GM18907 (cell line): ENCODE data around the gene STRA6.
A peak's percentile ranks its signal among the peaks of the same experiment; 100 is the strongest.
"Not testable (repeated sequence)": the region's sequence is repeated elsewhere in the genome, so short reads cannot be mapped to it uniquely, and the experiment has no call there.

Source experiments
- ATAC-seq: cut with Tn5 transposase; IDR thresholded peaks from one replicate; pipeline ENCODE4 v1.9.1; 2021; ENCODE audit warnings: mild to moderate bottlenecking, moderate library complexity; ENCODE audit not compliant: unreplicated experiment

STRA6 gene

DNA sequence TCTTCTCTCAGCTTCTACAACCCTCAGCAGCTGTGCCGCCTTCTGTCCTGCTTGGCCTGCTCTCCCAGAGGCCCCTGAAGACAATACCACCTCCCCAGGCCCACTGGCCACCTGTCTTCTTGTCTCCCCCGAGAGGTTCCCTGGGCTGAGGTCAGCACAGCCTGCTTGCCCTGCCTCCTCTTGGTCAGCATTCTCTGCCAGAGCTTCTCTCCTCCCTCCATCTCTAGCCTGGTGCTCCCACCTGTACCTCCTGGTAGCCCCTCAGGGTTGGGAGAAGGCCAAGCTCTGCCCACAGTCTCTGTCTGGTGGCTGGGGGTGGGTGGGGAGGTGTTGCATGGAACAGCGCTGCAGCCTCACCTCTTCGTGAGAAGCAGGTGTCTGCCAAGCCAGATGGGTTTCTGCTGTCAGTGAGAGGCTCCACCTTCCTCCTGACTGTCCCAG is 34.7 kb downstream of the STRA6 start:
- ATAC-seq: no peak

GRCh38 chr15:74165461-74165860 is 37.1 kb downstream of the STRA6 start:
- no peak for ATAC-seq

DNA sequence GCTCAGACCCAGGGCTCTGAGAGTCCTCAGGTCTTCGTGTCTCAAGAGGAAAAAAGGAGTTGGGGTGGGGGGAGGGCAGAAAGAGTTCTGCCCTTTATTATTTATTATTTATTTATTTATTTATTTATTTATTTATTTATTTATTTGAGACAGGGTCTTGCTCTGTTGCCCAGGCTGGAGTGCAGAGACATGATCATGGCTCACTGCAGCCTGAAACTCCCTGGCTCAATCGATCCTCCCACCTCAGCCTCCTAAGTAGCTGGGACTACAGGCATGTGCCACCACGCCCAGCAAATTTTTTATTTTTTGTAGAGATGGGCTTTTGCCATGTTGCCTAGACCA is 40.4 kb downstream of the STRA6 start:
- not testable (repeated sequence) for ATAC-seq

GRCh38 chr15:74160390-74160789 is 42.2 kb downstream of the STRA6 start:
- not testable (repeated sequence) for ATAC-seq

DNA sequence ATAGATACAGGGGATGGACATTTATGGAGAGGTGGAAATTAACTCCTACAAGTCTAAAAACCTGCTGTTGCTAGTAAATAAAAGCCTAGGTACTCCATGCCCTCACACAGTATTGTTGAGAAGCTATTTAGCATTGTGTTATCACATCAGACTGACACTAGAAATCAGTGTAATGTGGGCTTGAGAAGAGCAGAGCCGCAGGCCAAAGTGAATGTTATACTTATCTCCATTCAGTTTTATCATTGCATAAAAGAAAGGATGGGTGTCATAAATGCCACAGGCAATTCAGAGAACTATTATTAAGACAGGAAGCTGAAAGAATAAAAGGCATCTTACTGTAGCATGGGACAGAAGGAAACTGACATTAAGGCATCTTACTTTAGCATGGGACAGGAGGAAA is 42.8 kb downstream of the STRA6 start:
- no peak for ATAC-seq

DNA sequence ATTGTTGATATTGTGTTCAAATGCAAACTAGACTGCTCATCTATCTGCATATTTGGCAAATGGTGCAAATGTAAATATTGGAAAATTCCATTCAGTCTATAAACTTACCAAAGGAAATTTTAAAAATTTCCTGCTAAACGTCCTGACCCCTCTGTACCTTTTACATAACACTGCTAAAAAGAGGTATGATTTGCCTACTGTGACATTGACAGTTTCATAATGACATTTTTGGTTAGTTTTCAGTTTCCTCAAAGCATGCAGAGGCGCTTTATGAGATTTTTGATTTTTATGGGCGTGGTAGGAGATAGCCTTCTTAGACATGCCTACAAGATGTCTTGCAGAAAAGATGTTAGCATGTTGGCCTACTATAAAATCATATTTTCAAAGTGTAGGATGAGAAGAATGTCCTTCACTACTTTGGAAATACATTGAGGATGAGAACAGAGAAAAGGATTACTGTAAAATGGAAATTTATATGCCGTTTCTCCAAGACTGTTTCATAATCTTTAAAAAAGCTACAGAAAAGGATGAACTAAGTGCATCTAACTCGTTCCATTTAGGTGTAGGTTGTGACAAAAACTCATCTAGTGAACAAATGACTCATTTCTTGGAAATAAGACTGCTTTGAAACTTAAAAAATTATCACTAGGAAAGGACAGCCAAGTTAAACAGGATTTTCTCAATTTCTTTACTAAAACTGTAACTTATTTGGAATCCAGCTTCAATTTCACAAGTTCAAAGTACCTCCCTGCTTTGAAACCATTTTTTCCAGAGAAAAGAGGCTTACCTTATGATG is 43.5 kb downstream of the STRA6 start:
- peak; percentile 67 for ATAC-seq

DNA sequence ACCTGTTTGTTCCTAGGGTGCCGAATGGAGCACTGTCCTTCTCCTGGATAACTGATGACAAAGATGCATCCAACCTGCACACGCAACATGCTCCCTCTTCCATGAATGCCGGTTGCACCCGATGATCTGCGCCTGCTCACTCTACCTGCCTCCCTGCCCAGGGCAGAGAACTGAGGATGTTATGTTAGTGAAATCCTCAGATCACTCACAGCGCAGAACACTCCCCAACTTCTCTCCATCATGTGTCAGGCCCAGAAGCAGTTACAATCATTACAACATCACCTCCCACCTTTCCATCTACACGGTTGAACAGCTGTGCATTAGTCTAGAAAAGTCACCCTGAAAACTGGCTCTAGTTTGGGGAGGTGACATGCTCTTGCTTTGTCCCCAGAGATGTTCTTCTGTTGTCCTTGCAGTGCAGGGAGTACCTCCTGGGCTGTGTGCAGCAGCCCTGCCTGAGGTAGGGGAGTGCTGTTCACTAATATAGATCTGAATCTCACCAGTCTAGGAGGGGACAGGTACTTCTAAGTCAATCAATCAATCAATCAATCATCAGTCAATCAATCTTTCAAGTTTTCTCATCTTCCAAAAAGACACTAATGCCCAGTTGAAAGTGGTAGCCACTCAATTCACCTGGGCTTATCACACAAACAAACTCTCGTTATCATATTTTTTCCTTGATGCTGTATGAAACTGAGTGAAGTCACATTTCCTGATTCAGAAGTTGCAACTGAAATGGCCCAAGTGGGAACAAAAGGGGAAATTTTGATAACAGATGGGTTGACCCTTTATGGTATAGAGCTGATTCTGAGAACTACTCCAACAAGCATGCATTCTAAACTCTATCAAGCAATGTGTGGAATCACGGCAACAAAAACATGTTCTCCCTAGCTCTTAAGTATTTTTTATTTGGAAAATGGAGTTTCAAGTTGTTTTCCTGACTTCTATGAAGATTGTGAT is 44.4 kb downstream of the STRA6 start:
- no peak for ATAC-seq

- no peak for ATAC-seq
Measured at GRCh38 chr15:74156678-74157411, 45.7 kb downstream of the STRA6 start.

GRCh38 chr15:74155766-74156417 is 46.7 kb downstream of the STRA6 start:
- ATAC-seq: no peak

- no peak for ATAC-seq
Measured at GRCh38 chr15:74147051-74147450, 55.5 kb downstream of the STRA6 start.

DNA sequence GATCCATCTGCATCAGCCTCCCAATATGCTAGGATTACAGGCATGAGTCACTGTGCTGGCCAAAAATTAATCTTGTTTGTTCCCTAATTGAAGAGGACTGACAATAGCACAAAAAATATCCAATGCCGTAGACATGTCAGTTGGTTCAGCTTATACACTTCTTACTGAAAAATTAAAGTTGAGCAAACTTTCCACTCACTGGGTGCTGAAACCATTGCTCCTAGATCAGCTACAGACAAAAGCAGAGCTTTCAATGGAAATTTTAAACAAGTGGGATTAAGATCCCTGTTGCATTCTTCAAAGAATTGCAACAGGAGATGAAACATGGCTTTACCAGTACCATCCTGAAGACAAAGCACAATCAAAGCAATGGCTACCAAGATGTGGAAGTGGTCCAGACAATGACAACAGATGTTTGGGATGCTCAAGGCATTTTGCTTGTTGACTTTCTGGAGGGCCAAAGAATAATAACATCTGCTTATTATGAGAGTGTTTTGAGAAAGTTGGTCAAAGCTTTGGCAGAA is 56.2 kb downstream of the STRA6 start:
- no peak for ATAC-seq

GRCh38 chr15:74144153-74144775 is 58.3 kb downstream of the STRA6 start:
- no peak for ATAC-seq

DNA sequence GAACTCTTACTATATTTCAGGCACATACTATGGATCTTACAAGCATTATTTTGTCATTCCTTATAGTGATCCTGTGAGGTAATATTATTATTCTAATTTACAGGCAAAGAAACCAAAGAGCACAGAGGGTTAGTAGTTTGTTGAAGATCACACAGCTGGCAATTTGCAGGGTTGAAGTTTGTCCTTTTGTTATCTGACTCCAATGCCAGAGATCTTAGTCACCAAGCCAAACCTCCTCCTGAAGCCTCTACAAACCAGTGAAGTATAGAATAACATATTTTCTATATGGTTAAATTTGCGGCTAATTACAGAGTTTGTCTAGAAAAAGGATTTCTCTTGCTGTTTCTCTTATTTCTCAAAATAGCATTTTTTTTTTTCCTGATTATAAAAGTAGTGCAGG is 61.0 kb downstream of the STRA6 start:
- no peak for ATAC-seq

DNA sequence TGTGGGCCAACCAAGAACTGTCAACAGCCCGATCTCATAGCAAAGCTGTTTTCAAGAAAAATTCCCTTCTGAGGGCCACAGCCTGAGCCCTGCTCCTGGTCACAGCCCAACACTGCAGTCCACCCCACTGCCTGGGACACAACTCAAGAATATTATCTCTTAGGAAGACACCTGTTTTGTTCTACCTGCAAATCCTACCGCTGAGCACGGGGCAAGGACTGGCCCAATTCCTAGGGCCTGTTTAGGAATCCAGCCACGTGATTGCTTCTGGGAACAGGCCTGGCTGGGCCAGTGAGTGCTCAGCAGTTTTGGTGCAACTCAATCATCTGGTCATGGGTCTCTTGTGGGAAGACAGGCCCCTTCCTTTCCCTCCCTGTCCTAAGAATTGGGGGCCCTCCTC is 63.9 kb downstream of the STRA6 start:
- no peak for ATAC-seq

DNA sequence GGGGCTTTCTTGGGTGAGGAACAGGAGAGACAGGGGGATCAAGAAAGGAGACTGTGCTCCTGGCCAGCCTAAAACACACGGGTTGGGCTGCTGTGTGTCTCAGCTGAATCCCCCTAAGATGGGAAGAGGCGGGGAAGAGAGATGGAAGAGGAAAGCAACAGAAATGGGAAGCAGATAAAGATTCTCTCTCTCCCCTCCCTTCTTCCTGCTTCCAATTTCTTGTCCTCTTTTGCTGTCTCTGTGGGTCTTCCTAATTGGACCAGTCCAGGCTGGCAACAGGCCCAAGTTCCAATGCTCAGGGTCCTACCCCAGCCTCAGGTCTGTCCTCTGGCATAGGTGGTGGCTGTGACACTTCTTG is 65.1 kb downstream of the STRA6 start:
- ATAC-seq: no peak

DNA sequence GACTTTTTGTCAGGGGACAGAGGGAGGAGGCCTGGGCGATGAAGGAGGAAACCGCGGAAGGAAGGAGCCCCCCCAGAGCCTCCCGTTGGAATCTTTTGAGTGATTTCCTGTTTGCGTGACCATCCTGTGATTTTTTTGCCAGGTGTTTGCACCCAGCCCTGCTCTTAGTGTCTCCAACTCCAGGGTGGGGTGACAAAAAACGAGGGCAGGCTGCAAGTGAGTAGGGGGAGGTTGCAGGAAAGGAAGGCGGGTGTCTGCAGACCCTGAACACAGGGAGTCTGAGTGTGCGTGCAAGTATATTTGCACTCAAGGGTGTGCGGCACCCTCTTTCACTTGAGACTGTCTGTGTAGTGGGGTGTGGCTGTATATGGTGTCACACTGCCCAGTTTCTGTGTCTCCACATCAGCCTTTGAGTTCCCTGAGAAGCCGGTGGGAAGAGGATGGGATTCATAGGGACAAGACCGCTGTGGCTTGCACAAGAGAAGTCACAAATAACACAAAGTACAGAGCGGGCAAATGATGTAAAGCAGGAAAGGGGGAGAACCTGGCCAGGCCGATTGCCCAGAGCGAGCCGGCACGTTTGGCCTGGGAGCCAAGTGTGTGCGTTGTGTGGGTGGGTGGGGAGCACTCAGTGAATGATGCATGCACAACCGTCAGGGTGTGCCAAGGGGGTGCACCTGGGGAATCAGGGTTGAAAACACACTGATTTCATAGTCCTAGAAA is 65.6 kb downstream of the STRA6 start:
- no peak for ATAC-seq

DNA sequence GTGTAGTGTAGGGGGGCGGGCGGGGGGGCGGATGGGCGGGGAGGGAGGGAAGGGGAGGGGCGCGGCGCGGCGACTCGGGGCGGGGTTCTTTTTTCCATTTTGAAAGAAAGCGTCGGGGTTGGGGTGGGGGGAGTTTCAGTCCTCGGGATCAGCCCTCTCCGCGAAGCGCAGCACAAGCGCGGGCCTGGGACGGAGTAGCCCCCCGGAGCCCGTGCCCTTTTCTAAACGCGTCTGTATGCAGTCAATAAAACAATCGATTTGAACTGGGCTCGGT is 66.1 kb downstream of the STRA6 start:
- no peak for ATAC-seq

GRCh38 chr15:74135041-74135565 is 67.5 kb downstream of the STRA6 start:
- no peak for ATAC-seq

DNA sequence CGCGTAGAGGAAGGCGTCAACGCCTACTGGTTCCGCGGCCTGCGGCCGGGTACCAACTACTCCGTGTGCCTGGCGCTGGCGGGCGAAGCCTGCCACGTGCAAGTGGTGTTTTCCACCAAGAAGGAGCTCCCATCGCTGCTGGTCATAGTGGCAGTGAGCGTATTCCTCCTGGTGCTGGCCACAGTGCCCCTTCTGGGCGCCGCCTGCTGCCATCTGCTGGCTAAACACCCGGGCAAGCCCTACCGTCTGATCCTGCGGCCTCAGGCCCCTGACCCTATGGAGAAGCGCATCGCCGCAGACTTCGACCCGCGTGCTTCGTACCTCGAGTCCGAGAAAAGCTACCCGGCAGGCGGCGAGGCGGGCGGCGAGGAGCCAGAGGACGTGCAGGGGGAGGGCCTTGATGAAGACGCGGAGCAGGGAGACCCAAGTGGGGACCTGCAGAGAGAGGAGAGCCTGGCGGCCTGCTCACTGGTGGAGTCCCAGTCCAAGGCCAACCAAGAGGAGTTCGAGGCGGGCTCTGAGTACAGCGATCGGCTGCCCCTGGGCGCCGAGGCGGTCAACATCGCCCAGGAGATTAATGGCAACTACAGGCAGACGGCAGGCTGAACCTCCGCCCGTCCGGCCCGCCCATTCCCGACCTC is 68.1 kb downstream of the STRA6 start:
- no peak for ATAC-seq
